RCC 7860 (cell line): ENCODE measurements around the gene CR1L.
"Not testable (repeated sequence)": the region's sequence is repeated elsewhere in the genome, so short reads cannot be mapped to it uniquely, and the experiment has no call there.

Experiments used
- DNase-seq: peaks from one replicate; pipeline ENCODE4 v3.0.0-alpha.2; 2015; ENCODE audit warnings: low spot score
- FAIRE-seq: peaks from 2 replicates; lab custom pipeline; 2012; peaks lifted over from hg19 to GRCh38; lab: Jason Lieb, UNC

The CR1L gene

GRCh38 chr1:207744000-207744534 is 99.1 kb downstream of the CR1L start:
- FAIRE-seq (no peak), DNase-seq (no peak)

GRCh38 chr1:207745285-207745684 is 100.4 kb downstream of the CR1L start:
- FAIRE-seq (no peak), DNase-seq (no peak)

- DNase-seq = no peak
- FAIRE-seq = no peak
Observed at GRCh38 chr1:207745839-207746767, 101.2 kb downstream of the CR1L start.

DNA sequence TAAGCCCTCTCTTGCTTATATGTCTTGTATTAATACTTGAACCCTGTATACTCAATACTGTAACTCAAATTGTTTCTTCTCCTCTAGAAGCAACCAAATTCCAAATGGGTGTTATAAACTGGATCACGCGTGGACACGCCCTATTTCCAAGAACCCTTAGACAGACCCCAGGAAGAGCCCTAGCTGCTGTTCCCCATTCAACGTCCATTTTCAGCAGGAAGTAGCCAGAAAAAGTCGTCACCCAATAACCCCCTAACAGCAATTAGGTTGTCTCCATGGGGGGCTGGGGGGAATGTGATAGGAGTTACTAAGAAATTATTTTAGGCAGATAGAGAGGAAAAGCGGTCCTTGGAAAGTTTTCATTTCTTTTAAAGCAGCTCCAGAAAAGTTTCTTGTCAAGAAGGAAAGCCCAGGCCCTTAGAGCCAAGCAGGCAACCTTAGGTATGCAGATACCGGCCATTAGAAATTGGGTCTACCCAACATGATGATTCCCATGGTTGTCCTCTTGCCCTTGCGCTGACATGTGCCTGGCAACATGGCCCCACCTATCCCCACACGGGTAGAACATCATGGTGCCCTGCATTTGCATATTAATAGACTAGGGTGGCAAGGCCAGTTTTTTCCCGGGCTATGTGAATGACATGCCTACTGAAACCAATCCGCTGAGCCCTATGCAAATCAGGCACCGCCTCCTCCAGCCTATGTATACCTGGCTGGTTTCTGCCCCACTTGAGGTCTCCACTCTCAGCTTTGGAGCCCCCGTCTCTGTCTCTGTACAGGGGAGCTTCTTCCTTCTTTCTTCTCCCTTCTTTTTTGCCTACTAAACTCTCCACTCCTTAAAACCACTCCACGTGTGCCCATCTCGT is 102.9 kb downstream of the CR1L start:
- FAIRE-seq = no peak
- DNase-seq = no peak

- DNase-seq (no peak), FAIRE-seq (no peak)
Observed at GRCh38 chr1:207748737-207749528, 104.0 kb downstream of the CR1L start.

GRCh38 chr1:207750631-207751305 is 105.8 kb downstream of the CR1L start:
- no peak for FAIRE-seq
- DNase-seq = no peak

DNA sequence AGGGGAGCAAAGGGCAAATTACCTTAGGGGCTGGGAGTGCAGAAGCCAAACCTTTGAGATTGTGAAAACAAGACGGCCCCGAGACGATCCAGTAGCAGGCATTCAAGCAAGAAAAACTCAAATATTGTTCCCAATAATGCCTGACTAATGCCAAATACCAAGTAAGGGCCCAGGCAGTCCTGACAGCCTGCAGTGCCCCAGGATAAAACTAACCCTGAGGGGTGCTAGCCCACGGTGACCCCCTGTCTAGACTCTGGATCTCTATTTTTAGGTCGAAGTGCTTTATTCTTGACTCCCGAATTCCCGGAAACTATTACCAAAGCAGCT is 106.5 kb downstream of the CR1L start:
- FAIRE-seq, DNase-seq: not testable (repeated sequence)

DNA sequence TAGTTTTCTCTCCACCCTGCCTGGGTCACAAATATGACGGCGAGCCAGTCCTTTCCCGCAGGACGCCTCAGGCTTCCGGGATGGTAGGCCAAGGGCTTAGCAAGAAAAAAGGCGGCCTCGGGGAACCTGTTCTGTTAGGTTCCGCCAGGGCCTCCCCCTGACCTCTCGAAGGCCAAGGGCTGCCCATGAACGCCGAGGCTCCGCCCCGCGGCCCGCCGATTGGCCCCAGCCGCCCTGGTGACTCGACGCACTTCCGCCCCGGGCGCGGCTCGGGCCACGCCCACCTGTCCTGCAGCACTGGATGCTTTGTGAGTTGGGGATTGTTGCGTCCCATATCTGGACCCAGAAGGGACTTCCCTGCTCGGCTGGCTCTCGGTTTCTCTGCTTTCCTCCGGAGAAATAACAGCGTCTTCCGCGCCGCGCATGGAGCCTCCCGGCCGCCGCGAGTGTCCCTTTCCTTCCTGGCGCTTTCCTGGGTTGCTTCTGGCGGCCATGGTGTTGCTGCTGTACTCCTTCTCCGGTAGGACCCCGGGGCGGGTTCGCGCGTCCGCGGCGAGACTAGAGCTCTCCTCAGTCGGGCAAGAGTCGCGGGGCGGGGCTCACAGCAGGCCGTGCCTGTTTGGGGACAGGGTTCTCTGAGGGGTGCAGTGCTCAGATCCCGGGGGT is 107.0 kb downstream of the CR1L start, which contains the start of gene CD46:
TSS of gene CD46 (plus strand) at position 265 of the 666 bp plus-strand sequence. CDS start at position 424, 159 bp downstream.
- DNase-seq (peak; percentile 87), FAIRE-seq (peak; percentile 53)

- no peak for DNase-seq
- no peak for FAIRE-seq
Observed at GRCh38 chr1:207752456-207752998, 107.6 kb downstream of the CR1L start.

DNA sequence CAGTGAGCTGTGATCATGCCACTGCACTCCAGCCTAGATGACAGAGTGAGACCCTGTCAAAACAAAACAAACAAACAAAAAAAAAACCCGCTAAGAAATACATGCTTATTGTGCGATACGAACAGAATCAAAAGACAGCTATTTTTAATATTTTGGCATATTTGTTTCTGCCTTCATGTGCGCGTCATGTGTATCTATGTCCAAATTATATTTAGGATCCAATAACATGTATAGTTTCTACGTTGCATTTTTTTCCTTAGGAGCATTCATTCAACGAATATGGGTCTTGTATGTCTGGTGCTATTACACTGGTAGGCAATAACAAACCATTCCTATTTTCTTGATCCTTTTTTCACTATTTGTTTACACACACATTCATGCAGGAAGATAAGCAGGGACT is 108.7 kb downstream of the CR1L start:
- no peak for FAIRE-seq

GRCh38 chr1:207754011-207754410 is 109.1 kb downstream of the CR1L start:
- FAIRE-seq = no peak

More for the DNA sequence above, 108.7 kb downstream of the CR1L start:
- no peak for DNase-seq

DNA sequence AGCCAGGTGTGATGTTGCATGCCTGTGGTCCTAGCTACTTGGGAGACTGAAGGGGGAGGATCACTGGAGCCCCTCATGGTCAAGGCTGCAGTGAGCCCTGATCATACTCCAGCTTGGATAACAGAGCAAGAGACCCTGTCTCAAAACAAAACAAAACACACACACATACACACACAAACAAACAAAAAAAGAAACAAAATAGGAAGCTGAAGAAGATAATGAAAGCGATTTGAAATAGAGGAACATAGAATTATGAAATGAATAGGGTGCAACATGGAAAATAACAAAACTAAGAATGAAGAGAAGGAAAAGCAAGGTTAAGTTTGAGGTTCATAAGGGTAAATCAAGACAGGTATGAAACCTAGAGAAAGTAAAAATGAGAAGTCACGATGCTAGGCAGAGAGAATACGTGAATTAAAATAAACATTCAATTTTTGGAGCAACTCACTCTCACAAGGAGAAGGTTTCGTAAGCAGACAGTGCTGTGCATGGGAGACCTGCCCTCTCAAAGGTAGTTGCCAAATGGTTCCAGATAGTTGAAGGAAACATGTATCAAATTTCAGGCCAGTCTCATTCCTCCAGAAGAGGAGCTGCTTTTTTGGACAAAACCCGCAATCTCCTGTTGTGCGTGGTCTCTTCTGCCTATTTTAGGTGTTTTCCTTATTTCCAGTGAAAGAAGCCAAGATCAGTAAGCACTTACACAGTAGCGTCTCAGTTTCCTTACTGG is 110.2 kb downstream of the CR1L start:
- no peak for FAIRE-seq
- DNase-seq = no peak

More at GRCh38 chr1:207754011-207754410, 109.1 kb downstream of the CR1L start:
- no peak for DNase-seq

GRCh38 chr1:207755846-207756693 is 111.1 kb downstream of the CR1L start:
- DNase-seq (peak; percentile 9), FAIRE-seq (peak; percentile 48)

GRCh38 chr1:207762622-207763021 is 117.7 kb downstream of the CR1L start:
- FAIRE-seq (no peak), DNase-seq (no peak)

GRCh38 chr1:207763091-207763490 is 118.2 kb downstream of the CR1L start:
- DNase-seq (no peak), FAIRE-seq (no peak)

- DNase-seq (no peak), FAIRE-seq (no peak)
Observed at GRCh38 chr1:207763972-207764371, 119.0 kb downstream of the CR1L start.

DNA sequence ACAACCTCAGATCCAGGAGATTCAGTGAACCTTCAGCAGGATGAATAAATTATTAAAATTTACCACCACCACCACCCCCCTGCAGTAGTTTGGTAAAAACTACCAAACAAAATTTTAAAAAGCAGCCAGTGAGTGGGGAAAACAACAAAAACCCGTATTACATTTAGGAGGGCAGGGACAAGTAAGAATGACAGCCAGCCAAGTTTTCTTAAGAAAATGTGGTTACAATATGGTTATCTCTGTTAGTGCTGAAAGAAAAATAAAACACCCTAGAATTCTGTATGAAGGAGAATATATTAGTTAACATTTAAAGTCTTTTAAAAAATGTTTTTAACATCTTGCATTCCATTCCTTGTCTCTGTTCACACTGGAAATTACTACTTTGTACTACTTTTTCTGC is 121.6 kb downstream of the CR1L start:
- FAIRE-seq (no peak), DNase-seq (no peak)
